Sigmoid colon (tissue), 7 donors: ENCODE measurements around the gene PSMB5. TPM values are rescaled to one million over a fixed set of nuclear protein-coding genes. Genes with fewer than 3 reads are reported as not detected.
"Not testable (repeated sequence)": the region's sequence is repeated elsewhere in the genome, so short reads cannot be mapped to it uniquely, and the experiment has no call there.

Experiments
- DNase-seq: peaks from one replicate; pipeline ENCODE4 v3.0.0-alpha.2; 2019
- H3K27ac ChIP-seq, 4 donors: fragments of 200-600 bp; sonication (generic); one replicate each; pipeline ENCODE4 v1.5.1; 2016 to 2019; ENCODE audit warnings: mild to moderate bottlenecking in 1 of 4
- H3K27me3 ChIP-seq, 3 donors: fragments of 200-600 bp; sonication (generic); one replicate each; pipeline ENCODE4 v1.5.1; 2019; ENCODE audit warnings: mild to moderate bottlenecking in 1 of 3
- H3K36me3 ChIP-seq, 4 donors: fragments of 200-600 bp; sonication (generic); one replicate each; pipeline ENCODE4 v1.5.1; 2016 to 2019
- H3K4me1 ChIP-seq, 4 donors: fragments of 200-600 bp; sonication (generic); one replicate each; pipeline ENCODE4 v1.5.1; 2017 to 2019
- H3K4me3 ChIP-seq, 4 donors: fragments of 200-600 bp; sonication (generic); one replicate each; pipeline ENCODE4 v1.5.1; 2017 to 2019; ENCODE audit warnings: mild to moderate bottlenecking in 2 of 4, moderate library complexity in 1 of 4
- H3K9me3 ChIP-seq, 4 donors: fragments of 200-600 bp in 3 of 4; sonication (generic) in 3 of 4; one replicate each; pipeline versions ENCODE4 v1.5.1 to v1.6.1; 2013 to 2019
- EP300 ChIP-seq, 4 donors: sonication (generic); formaldehyde crosslinking; IDR thresholded peaks; one replicate each; pipeline ENCODE4 v1.6.1; 2017; ENCODE audit warnings: antibody characterized with exemption in 4 of 4
- POLR2A ChIP-seq, 2 donors: fragments of 450-650 bp; IDR thresholded peaks; one replicate each; pipeline ENCODE4 v1.6.1; 2016; ENCODE audit warnings: antibody characterized with exemption in 2 of 2, mild to moderate bottlenecking in 2 of 2, moderate library complexity in 2 of 2
- POLR2AphosphoS5 ChIP-seq, 4 donors: sonication (generic); formaldehyde crosslinking; IDR thresholded peaks; one replicate each; pipeline ENCODE4 v1.6.1; 2017; ENCODE audit warnings: antibody characterized with exemption in 4 of 4
- WGBS, 2 donors: extraction: QIAGEN DNeasy Blood & Tissue Kit; methylation state at CpG; one replicate each; pipeline ENCODE4 v1.1.7; 2013; 5-methylcytosine and 5-hydroxymethylcytosine counted together
- intact Hi-C: fragments of 100-400 bp; cut with DNase I; formaldehyde crosslinking; loops from one replicate; pipeline ENCODE4 v1.15.1; 2023
- polyA plus RNA-seq, 3 donors: library from polyadenylated mRNA; stranded (reverse); fragments of 200-250 nt; gene quantifications; one replicate each; pipeline ENCODE4 v1.2.3, GENCODE V29; 2013
- total RNA-seq, 4 donors: library from RNA; depleted of rRNA; stranded (reverse); fragments of >200 nt; gene quantifications; one replicate each; pipeline ENCODE4 v1.1.0, GENCODE V29; 2016
- TF ChIP-seq, protein P1 (sequence below), 4 experiments: fragments of 450-650 bp in 3 of 4; fragments of 200-600 bp in 1 of 4; IDR thresholded peaks; one replicate each; pipeline ENCODE4 v1.5.1; 2016 to 2019; ENCODE audit warnings: antibody characterized with exemption in 4 of 4, mild to moderate bottlenecking in 3 of 4, moderate library complexity in 2 of 4
- donor health status: healthy with polysubstance abuse.
- donor health status: Bipolar disorder and iron deficiency.
- donor health status: healthy.

Gene PSMB5
- total and polyA plus RNA-seq, 7 donors = 113 to 179 (median 141) TPM

DNA sequence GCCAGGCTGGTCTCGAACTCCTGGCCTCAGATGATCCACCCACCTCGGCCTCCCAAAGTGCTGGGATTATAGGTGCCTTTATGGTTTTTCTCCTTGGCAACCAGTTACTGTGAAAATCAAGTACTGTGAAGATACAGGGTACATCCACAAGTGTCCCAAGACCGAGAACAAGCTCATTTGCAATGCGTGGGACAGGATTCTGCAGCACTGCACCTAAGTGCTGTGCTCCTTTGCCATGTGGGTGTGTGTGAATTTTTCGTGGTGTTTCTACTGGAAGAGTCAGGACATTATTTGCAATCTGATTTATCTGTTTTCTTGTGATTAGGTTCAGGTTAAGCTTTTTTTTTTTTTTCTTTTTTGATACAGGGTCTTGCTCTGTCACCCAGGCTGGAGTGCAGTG lies 17.6 kb downstream of the PSMB5 start:
- H3K4me1 ChIP-seq = no peaks in the 10 kb centered on the region
- H3K36me3 ChIP-seq = no peaks in the 10 kb centered on the region
- no peak overlapping the region for H3K27ac ChIP-seq
- DNase-seq = no peak
- H3K4me3 ChIP-seq = no peak overlapping the region
- TF ChIP-seq POLR2AphosphoS5 (IDR thresholded peaks at IDR 0.05) (no peak), POLR2A (IDR thresholded peaks at IDR 0.05) (no peak), EP300 (IDR thresholded peaks at IDR 0.05) (no peak)
- TF ChIP-seq, protein P1, sequence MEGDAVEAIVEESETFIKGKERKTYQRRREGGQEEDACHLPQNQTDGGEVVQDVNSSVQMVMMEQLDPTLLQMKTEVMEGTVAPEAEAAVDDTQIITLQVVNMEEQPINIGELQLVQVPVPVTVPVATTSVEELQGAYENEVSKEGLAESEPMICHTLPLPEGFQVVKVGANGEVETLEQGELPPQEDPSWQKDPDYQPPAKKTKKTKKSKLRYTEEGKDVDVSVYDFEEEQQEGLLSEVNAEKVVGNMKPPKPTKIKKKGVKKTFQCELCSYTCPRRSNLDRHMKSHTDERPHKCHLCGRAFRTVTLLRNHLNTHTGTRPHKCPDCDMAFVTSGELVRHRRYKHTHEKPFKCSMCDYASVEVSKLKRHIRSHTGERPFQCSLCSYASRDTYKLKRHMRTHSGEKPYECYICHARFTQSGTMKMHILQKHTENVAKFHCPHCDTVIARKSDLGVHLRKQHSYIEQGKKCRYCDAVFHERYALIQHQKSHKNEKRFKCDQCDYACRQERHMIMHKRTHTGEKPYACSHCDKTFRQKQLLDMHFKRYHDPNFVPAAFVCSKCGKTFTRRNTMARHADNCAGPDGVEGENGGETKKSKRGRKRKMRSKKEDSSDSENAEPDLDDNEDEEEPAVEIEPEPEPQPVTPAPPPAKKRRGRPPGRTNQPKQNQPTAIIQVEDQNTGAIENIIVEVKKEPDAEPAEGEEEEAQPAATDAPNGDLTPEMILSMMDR (IDR thresholded peaks at IDR 0.05) = no peak
- intact Hi-C loops = no loop called here
- no peaks in the 10 kb centered on the region for H3K9me3 ChIP-seq
- H3K27me3 ChIP-seq = no peaks in the 10 kb centered on the region
- WGBS, 2 donors = 73 to 89% methylated on average over 5 of the region's 5 CpGs

DNA sequence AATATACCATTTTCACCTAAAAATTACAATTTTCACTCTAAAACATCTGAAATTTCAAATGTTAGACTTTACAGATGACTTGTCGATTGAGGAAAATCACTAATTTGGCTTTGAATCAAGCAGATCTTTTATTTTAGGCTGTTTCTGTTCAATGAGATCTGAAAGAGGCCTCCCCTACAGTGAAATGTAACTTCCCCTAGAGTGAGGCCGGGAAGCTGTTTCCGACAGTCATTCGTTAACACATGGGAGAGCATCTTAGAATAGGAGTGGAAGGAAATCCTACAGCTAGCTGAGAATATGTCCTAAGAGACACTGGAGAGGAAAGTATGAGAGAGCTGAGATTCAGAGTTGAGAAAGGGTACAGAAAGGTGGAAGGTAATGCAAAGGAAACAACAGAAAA lies 19.1 kb downstream of the PSMB5 start:
- no peaks in the 10 kb centered on the region for H3K9me3 ChIP-seq
- no peak overlapping the region for H3K4me3 ChIP-seq
- no peak overlapping the region for H3K27ac ChIP-seq
- 77 to 94% methylated on average over 4 of the region's 4 CpGs for WGBS, 2 donors
- peaks cover 0 to under 1% (median 0%) of the 10 kb centered on the region in 4 donors for H3K4me1 ChIP-seq
- TF ChIP-seq POLR2A (IDR thresholded peaks at IDR 0.05) (no peak), POLR2AphosphoS5 (IDR thresholded peaks at IDR 0.05) (no peak), EP300 (IDR thresholded peaks at IDR 0.05) (no peak)
- TF ChIP-seq, protein P1 (IDR thresholded peaks at IDR 0.05) = no peak
- intact Hi-C loops = no loop called here
- DNase-seq = no peak
- H3K27me3 ChIP-seq = no peaks in the 10 kb centered on the region
- no peaks in the 10 kb centered on the region for H3K36me3 ChIP-seq

GRCh38 chr14:23013749-23014054 lies 21.0 kb downstream of the PSMB5 start:
- DNase-seq, intact Hi-C loops, H3K4me3 ChIP-seq, H3K27ac ChIP-seq, H3K27me3 ChIP-seq, H3K9me3 ChIP-seq, H3K4me1 ChIP-seq, H3K36me3 ChIP-seq: not testable (repeated sequence)
- 88 to 93% methylated on average over 5 of the region's 5 CpGs for WGBS, 2 donors

- Histone ChIP-seq H3K27me3 (no peaks in the 10 kb centered on the region), H3K36me3 (no peaks in the 10 kb centered on the region), H3K27ac (no peak overlapping the region), H3K9me3 (no peaks in the 10 kb centered on the region), H3K4me3 (no peak overlapping the region), H3K4me1 (peaks cover 0 to 12% (median 2%) of the 10 kb centered on the region in 4 donors)
- intact Hi-C loops = no loop called here
- TF ChIP-seq POLR2A (IDR thresholded peaks at IDR 0.05) (no peak), EP300 (IDR thresholded peaks at IDR 0.05) (no peak), POLR2AphosphoS5 (IDR thresholded peaks at IDR 0.05) (no peak)
- TF ChIP-seq, protein P1 (IDR thresholded peaks at IDR 0.05) = no peak
- 62 to 85% methylated on average over 6 of the region's 6 CpGs for WGBS, 2 donors
- no peak for DNase-seq
These were observed 21.5 kb downstream of the PSMB5 start for GRCh38 chr14:23013054-23013748.

DNA sequence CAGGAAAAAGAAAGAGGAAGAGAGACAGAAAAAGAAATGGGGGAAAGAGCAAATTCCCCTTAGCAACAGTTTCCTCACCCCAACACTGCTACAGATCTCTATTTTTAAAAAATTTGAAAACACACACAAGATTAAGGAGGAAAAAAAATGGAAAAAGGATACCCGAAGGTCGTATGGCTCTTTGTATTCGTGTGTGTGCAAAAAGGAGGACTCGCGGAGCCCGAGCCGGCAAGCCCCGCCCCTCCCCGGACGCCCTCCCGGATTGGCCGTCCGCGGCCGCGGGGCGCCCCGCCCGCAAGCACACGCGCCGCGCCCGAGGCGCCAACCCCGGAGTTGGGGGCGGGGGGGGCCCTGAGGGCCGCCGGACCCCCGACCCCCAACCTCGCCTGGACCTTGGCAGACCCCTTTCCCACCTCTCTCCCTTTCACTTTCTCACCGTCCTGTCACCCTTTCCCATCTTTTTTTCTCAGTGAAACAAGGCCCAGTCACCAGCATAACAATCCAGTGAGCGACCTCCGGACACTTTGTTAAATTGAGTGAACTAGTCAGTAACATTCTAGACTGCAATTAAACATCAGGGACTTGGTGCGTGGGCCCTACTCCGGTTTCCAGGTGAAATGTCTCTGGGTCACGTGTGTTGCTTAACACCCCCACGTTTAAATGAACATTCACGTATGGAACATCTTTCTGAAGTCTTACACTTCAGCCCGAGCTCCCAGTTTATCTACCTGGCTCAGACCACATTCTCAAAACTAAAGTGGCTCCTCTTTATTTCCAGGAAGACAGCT lies 24.6 kb downstream of the PSMB5 start, which contains the start of gene C14orf93:
C14orf93 (minus strand) TSS at position 205 of the 788 bp plus-strand sequence. CDS start 11,120 bp downstream, outside the sequence.
- Histone ChIP-seq H3K9me3 (no peaks in the 10 kb centered on the region), H3K27ac (peak within 1 kb of the TSS; percentile 75 to 86 (median 84)), H3K4me3 (peak within 1 kb of the TSS; percentile 27 to 58 (median 56)), H3K36me3 (no peaks in the 10 kb centered on the region), H3K4me1 (peaks cover 0 to 25% (median 13%) of the 10 kb centered on the region in 4 donors), H3K27me3 (no peaks in the 10 kb centered on the region)
- peak in 3 of 4 donors; percentile 28 to 67 (median 55) for TF ChIP-seq POLR2AphosphoS5 (IDR thresholded peaks at IDR 0.05)
- TF ChIP-seq POLR2A (IDR thresholded peaks at IDR 0.05) = no peak
- peak; percentile 92 for DNase-seq
- WGBS, 2 donors = 1 to 2% methylated on average over 40 of the region's 40 CpGs
- intact Hi-C loops = loop anchor here (5.0 kb wide), 1 partner anchor 47 kb away; the partner anchor contains the start of gene CDH24
